ENCODE data around the gene ENTPD8. TPM values are rescaled to one million over a fixed set of nuclear protein-coding genes. Genes with fewer than 3 reads are reported as not detected.

The ENTPD8 gene
- total and polyA plus RNA-seq, 2 of the 13 experiments (the other 11 are each of a cell fraction or from before 2014, with no cell fraction given): 0.26 to 0.44 TPM

DNA sequence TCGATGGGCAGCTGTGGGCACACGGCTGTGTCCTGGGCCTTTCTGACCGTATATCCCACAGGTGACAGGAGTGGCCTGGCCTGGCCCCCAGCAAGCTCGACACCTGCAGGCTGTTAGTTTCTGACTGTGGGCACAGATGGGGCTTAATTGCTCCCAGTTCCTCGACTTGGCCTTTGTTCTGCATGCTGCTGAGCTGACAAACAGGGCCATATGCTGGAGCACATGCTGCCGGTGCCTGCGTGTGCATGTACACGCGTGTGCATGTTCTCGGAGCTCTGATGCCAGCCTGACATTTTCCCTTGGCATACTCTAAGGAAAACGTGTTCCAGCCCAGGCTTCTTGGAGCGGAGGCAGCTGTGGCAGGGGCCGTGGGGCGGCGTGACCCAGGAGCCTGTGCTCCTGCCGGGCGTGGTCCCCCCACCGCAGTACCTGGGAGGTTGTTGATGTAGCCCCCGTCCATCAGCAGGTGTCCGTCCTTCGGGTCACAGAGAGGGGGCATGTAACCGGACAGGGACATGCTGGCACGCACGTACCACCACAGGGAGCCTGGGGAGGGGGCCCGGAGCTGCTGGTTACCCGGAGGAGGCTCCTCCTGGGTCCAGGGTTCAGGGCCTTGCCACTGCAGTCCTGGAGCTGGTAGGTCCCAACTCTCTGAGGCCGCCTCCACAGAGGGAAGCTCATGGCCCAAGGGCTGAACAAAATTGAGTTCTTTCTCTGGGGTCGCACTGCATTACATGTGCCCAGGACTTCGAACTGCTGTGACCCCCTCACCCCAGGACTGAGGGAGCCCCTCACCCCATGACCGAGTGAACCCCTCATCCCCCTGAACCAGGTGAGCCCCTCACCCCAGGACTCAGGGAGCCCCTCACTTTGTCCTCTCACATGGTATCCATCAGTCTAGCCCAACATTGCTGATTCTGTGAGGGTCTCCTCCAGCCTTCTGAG, 22.1 kb upstream of the ENTPD8 start (continued):
- TF ChIP-seq EP300 (IDR thresholded peaks at IDR 0.05; ENCODE audit: low read depth in 2 of 2, low read length in 2 of 2) (peak in 1 of 2 experiments; percentile 36; a peak in 1 of 4 replicates), EP300 (CRISPR knock-in tag; IDR thresholded peaks at IDR 0.05; ENCODE audit: borderline replicate concordance) (no peak), ZNF263 (CRISPR knock-in tag; IDR thresholded peaks at IDR 0.05) (no peak), ARNT2 (CRISPR knock-in tag; IDR thresholded peaks at IDR 0.05; ENCODE audit: low read depth) (peak; percentile 81; the same call in 1 of the 2 replicates), GZF1 (CRISPR knock-in tag; IDR thresholded peaks at IDR 0.05) (no peak), LCORL (IDR thresholded peaks at IDR 0.05) (no peak), LCORL (CRISPR knock-in tag; IDR thresholded peaks at IDR 0.05) (peak; percentile 90), ZNF713 (CRISPR knock-in tag; IDR thresholded peaks at IDR 0.05) (no peak), POGZ (CRISPR knock-in tag; IDR thresholded peaks at IDR 0.05) (peak; percentile 46; the same call in 1 of the 2 replicates), ZNF782 (CRISPR knock-in tag; IDR thresholded peaks at IDR 0.05; ENCODE audit: borderline replicate concordance) (no peak), RAD51 (IDR thresholded peaks at IDR 0.05; ENCODE audit: borderline replicate concordance) (no peak), ZFY (CRISPR knock-in tag; IDR thresholded peaks at IDR 0.05) (peak; percentile 59; the same call in 1 of the 2 replicates), ZNF564 (CRISPR knock-in tag; IDR thresholded peaks at IDR 0.05) (no peak), TEAD3 (CRISPR knock-in tag; optimal IDR thresholded peaks at IDR 0.05; ENCODE audit: borderline replicate concordance) (peak; percentile 78), FOXO4 (CRISPR knock-in tag; conservative IDR thresholded peaks at IDR 0.05) (no peak), ZNF660 (CRISPR knock-in tag; IDR thresholded peaks at IDR 0.05; ENCODE audit: borderline replicate concordance, low read depth) (no peak), ZNF24 (IDR thresholded peaks at IDR 0.05) (no peak)
- TF ChIP-seq, protein P1, sequence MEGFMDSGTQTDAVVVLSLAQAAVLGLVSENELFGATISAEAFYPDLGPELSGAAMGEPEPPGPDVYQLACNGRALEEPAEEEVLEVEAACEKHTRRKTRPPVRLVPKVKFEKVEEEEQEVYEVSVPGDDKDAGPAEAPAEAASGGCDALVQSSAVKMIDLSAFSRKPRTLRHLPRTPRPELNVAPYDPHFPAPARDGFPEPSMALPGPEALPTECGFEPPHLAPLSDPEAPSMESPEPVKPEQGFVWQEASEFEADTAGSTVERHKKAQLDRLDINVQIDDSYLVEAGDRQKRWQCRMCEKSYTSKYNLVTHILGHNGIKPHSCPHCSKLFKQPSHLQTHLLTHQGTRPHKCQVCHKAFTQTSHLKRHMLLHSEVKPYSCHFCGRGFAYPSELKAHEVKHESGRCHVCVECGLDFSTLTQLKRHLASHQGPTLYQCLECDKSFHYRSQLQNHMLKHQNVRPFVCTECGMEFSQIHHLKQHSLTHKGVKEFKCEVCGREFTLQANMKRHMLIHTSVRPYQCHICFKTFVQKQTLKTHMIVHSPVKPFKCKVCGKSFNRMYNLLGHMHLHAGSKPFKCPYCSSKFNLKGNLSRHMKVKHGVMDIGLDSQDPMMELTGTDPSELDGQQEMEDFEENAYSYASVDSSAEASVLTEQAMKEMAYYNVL (CRISPR knock-in tag; IDR thresholded peaks at IDR 0.05; ENCODE audit: borderline replicate concordance): peak; percentile 79; the same call in 1 of the 2 replicates
- TF ChIP-seq, protein P2, sequence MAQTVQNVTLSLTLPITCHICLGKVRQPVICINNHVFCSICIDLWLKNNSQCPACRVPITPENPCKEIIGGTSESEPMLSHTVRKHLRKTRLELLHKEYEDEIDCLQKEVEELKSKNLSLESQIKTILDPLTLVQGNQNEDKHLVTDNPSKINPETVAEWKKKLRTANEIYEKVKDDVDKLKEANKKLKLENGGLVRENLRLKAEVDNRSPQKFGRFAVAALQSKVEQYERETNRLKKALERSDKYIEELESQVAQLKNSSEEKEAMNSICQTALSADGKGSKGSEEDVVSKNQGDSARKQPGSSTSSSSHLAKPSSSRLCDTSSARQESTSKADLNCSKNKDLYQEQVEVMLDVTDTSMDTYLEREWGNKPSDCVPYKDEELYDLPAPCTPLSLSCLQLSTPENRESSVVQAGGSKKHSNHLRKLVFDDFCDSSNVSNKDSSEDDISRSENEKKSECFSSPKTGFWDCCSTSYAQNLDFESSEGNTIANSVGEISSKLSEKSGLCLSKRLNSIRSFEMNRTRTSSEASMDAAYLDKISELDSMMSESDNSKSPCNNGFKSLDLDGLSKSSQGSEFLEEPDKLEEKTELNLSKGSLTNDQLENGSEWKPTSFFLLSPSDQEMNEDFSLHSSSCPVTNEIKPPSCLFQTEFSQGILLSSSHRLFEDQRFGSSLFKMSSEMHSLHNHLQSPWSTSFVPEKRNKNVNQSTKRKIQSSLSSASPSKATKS (CRISPR knock-in tag; IDR thresholded peaks at IDR 0.05): no peak
- TF ChIP-seq, protein P3, sequence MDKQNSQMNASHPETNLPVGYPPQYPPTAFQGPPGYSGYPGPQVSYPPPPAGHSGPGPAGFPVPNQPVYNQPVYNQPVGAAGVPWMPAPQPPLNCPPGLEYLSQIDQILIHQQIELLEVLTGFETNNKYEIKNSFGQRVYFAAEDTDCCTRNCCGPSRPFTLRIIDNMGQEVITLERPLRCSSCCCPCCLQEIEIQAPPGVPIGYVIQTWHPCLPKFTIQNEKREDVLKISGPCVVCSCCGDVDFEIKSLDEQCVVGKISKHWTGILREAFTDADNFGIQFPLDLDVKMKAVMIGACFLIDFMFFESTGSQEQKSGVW (CRISPR knock-in tag; IDR thresholded peaks at IDR 0.05; ENCODE audit: borderline replicate concordance): 0 out of 2 replicates have a peak, but pooled peaks have one; percentile 70
- TF ChIP-seq, protein P4, sequence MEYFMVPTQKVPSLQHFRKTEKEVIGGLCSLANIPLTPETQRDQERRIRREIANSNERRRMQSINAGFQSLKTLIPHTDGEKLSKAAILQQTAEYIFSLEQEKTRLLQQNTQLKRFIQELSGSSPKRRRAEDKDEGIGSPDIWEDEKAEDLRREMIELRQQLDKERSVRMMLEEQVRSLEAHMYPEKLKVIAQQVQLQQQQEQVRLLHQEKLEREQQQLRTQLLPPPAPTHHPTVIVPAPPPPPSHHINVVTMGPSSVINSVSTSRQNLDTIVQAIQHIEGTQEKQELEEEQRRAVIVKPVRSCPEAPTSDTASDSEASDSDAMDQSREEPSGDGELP (IDR thresholded peaks at IDR 0.05; ENCODE audit: borderline replicate concordance, low read depth): peak; percentile 56; the same call in 1 of the 2 replicates
